NCI-H146 treated with DMSO at 0.1 percent for 48 hours (cell line): ENCODE measurements around the gene DDIT4.
A peak's percentile ranks its signal among the peaks of the same experiment; 100 is the strongest.
"Not testable (repeated sequence)": the region's sequence is repeated elsewhere in the genome, so short reads cannot be mapped to it uniquely, and the experiment has no call there.

Experiments used
- DNase-seq: peaks from one replicate; lab custom pipeline; 2025; ENCODE audit not compliant: unreplicated experiment; lab: John Stamatoyannopoulos, UW

Gene DDIT4

GRCh38 chr10:72249176-72249862 lies 24.4 kb upstream of the DDIT4 start:
- not testable (repeated sequence) for DNase-seq

GRCh38 chr10:72250666-72251065 lies 23.1 kb upstream of the DDIT4 start:
- no peak for DNase-seq

GRCh38 chr10:72251635-72252034 lies 22.1 kb upstream of the DDIT4 start:
- DNase-seq, result no peak

- DNase-seq, result no peak
Measured at GRCh38 chr10:72252972-72253371, 20.8 kb upstream of the DDIT4 start.

- DNase-seq, result no peak
Measured at GRCh38 chr10:72253578-72253977, 20.1 kb upstream of the DDIT4 start.

GRCh38 chr10:72254813-72255568 lies 18.7 kb upstream of the DDIT4 start:
- DNase-seq, result peak; percentile 28

GRCh38 chr10:72255977-72256729 lies 17.6 kb upstream of the DDIT4 start:
- no peak for DNase-seq

GRCh38 chr10:72257051-72257892 lies 16.5 kb upstream of the DDIT4 start:
- DNase-seq, result no peak

GRCh38 chr10:72258617-72259016 lies 15.1 kb upstream of the DDIT4 start:
- DNase-seq, result no peak

GRCh38 chr10:72259491-72260238 lies 14.1 kb upstream of the DDIT4 start:
- DNase-seq, result no peak

GRCh38 chr10:72260239-72260975 lies 13.3 kb upstream of the DDIT4 start:
- DNase-seq, result peak; percentile 64

GRCh38 chr10:72260976-72261783 lies 12.5 kb upstream of the DDIT4 start:
- DNase-seq, result peak; percentile 64

- no peak for DNase-seq
Measured at GRCh38 chr10:72261784-72262404, 11.8 kb upstream of the DDIT4 start.

- peak; percentile 94 for DNase-seq
Measured at GRCh38 chr10:72263613-72264241, 10.0 kb upstream of the DDIT4 start.

GRCh38 chr10:72264536-72264935 lies 9.2 kb upstream of the DDIT4 start:
- no peak for DNase-seq

GRCh38 chr10:72265508-72265907 lies 8.2 kb upstream of the DDIT4 start:
- DNase-seq, result no peak

- DNase-seq, result no peak
Measured at GRCh38 chr10:72265990-72266865, 7.5 kb upstream of the DDIT4 start.
